RWPE2 (cell line): ENCODE data around the gene SPATA31D4.
"Not testable (repeated sequence)": the region's sequence is repeated elsewhere in the genome, so short reads cannot be mapped to it uniquely, and the experiment has no call there.

ENCODE experiments used
- ATAC-seq: fragments of 200-7000 bp; cut with Tn5 transposase; 3 replicates; pipeline ENCODE4 v1.9.1; 2021; ENCODE audit warnings: low read depth
- DNase-seq: peaks from one replicate; pipeline ENCODE4 v3.0.0-alpha.2; 2020; ENCODE audit warnings: low spot score
- H3K27ac ChIP-seq: fragments of 450-650 bp; 2 replicates; pipeline ENCODE4 v1.5.1; 2017; ENCODE audit warnings: mild to moderate bottlenecking; ENCODE audit not compliant: poor library complexity, severe bottlenecking
- H3K27me3 ChIP-seq: fragments of 250-450 bp; sonication (Bioruptor Pico); 2 replicates; pipeline ENCODE4 v1.5.1; 2021; ENCODE audit warnings: mild to moderate bottlenecking, moderate library complexity; ENCODE audit not compliant: insufficient read depth, poor library complexity, severe bottlenecking
- H3K36me3 ChIP-seq: fragments of 250-450 bp; sonication (Bioruptor Pico); 2 replicates; pipeline ENCODE4 v1.5.1; 2020; ENCODE audit warnings: low read depth, mild to moderate bottlenecking, moderate library complexity
- H3K4me1 ChIP-seq: fragments of 250-450 bp; sonication (Bioruptor Pico); 2 replicates; pipeline ENCODE4 v1.5.1; 2021; ENCODE audit warnings: mild to moderate bottlenecking, moderate library complexity; ENCODE audit not compliant: insufficient read depth, poor library complexity, severe bottlenecking
- H3K4me3 ChIP-seq: fragments of 250-450 bp; sonication (Bioruptor Pico); 2 replicates; pipeline ENCODE4 v1.5.1; 2021; ENCODE audit warnings: mild to moderate bottlenecking, moderate library complexity; ENCODE audit not compliant: severe bottlenecking
- H3K9me3 ChIP-seq: fragments of 250-450 bp; sonication (Bioruptor Pico); 2 replicates; pipeline ENCODE4 v1.5.1; 2021; ENCODE audit warnings: mild to moderate bottlenecking, moderate library complexity; ENCODE audit not compliant: severe bottlenecking
- TF ChIP-seq, protein P1 (sequence below): fragments of 450-650 bp; IDR thresholded peaks from one replicate; pipeline ENCODE4 v1.5.1; 2017; ENCODE audit warnings: mild to moderate bottlenecking, moderate library complexity; ENCODE audit not compliant: poor library complexity, severe bottlenecking

Gene SPATA31D4

DNA sequence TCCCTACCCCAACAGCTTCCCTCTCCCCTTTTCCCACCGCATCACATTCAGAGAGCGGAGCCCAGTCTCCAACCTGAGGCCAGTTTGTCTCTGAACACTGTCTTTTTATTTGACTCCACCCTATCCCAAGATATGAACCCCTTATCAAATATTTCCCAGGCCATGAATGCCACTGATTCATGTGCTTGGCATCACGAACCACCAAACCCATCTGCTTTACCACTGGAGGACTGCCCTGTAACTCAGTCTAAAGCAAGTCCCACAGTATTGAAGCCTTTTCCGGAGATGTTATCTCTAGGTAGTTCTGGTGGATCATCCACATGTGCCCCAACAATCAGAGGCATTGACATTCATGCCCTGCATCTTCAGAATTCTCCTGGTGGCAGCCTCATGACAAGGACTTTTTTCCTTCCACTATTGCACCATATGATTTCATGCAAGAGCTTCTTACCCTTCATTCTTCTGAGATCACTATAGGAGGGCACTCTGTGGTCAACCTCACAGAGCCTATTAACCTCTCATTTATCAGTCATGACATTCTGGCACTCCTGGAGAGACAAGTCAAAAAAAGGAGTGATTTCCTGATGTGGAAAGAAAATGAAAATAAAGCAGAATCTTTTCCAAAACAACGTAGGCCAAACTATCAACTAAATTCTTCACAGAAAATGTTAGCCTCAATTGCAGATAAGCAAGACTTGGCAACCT, 12.3 kb upstream of the SPATA31D4 start:
- DNase-seq (no peak), ATAC-seq (no peak)
- TF ChIP-seq, protein P1, sequence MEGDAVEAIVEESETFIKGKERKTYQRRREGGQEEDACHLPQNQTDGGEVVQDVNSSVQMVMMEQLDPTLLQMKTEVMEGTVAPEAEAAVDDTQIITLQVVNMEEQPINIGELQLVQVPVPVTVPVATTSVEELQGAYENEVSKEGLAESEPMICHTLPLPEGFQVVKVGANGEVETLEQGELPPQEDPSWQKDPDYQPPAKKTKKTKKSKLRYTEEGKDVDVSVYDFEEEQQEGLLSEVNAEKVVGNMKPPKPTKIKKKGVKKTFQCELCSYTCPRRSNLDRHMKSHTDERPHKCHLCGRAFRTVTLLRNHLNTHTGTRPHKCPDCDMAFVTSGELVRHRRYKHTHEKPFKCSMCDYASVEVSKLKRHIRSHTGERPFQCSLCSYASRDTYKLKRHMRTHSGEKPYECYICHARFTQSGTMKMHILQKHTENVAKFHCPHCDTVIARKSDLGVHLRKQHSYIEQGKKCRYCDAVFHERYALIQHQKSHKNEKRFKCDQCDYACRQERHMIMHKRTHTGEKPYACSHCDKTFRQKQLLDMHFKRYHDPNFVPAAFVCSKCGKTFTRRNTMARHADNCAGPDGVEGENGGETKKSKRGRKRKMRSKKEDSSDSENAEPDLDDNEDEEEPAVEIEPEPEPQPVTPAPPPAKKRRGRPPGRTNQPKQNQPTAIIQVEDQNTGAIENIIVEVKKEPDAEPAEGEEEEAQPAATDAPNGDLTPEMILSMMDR = no peak
- Histone ChIP-seq H3K36me3 (no peaks in the 10 kb centered on the region), H3K27ac (no peak overlapping the region), H3K4me1 (no peaks in the 10 kb centered on the region), H3K27me3 (no peaks in the 10 kb centered on the region), H3K9me3 (no peaks in the 10 kb centered on the region), H3K4me3 (no peak overlapping the region)

DNA sequence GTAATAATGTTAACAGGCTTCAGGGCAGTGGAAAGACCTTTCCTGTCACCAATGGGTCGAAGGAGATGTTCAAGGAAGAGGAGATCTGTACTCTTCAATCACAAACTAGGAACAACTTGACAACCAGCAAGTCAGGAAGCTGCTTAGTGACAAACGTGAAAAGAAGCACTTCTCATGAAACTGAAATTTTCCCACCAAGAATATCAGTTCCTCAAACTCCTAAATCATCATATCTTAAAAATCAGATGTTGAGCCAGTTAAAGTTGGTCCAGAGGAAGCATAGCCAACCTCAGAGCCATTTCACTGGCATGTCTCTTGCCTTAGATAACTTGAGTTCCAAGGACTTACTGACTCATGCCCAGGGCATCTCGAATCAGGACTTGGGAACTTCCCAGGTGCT, 9.7 kb upstream of the SPATA31D4 start:
- not testable (repeated sequence) for H3K9me3 ChIP-seq, ATAC-seq, H3K4me3 ChIP-seq, H3K36me3 ChIP-seq, H3K27me3 ChIP-seq, H3K4me1 ChIP-seq, H3K27ac ChIP-seq, DNase-seq

DNA sequence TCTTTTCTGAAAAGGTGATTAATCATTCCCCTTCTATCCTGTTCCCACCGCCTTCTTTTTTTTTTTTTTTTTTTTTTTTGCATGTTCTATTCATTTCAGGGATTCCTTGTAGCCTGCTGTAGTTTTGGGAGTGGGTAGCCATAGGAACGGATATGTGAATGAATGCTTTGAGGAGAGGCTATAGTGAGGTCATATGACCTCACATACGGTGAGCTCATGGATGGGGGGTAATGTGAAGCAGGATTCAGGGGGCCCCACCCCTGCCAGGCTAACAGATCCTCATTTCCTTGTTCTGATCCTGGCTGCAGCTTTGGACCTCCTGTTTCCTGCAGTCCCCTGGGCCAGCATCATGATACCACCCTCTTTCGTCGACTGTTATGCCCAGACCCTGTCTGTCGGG, 1.9 kb downstream of the SPATA31D4 start:
- not testable (repeated sequence) for ATAC-seq

DNA sequence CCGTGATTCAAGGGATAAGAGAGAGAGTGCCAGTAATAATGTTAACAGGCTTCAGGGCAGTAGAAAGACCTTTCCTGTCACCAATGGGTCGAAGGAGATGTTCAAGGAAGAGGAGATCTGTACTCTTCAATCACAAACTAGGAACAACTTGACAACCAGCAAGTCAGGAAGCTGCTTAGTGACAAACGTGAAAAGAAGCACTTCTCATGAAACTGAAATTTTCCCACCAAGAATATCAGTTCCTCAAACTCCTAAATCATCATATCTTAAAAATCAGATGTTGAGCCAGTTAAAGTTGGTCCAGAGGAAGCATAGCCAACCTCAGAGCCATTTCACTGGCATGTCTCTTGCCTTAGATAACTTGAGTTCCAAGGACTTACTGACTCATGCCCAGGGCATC, 5.3 kb downstream of the SPATA31D4 start:
- not testable (repeated sequence) for DNase-seq, ATAC-seq, H3K4me3 ChIP-seq

More for the DNA sequence above, 1.9 kb downstream of the SPATA31D4 start:
- H3K27me3 ChIP-seq, H3K36me3 ChIP-seq, H3K9me3 ChIP-seq, DNase-seq, H3K27ac ChIP-seq, H3K4me1 ChIP-seq, H3K4me3 ChIP-seq: not testable (repeated sequence)

DNA sequence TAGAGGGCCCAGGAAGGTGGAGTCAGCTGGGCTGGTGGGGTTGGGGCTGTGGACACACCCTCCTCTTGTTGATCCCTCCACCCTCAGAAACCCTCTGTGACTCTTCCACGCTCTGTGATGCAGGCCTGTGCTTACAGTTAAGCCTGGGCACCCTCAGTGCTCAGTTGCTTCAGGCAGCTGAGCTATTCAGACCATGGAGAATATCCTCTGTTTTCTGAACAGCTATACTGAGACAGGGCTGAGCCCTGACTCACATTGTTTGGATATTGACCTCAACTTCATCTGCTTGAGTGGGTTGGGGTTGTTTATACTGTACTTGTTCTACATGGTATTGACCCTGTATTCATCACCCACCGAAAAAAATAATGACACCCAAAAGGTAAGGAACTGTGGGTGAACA, 15.2 kb downstream of the SPATA31D4 start, which contains the start of gene SPATA31D3:
Gene SPATA31D3, plus strand, starts transcription at position 108 of the 400 bp plus-strand sequence. Its CDS starts 86 bp downstream, at position 194.
- not testable (repeated sequence) for ATAC-seq, H3K36me3 ChIP-seq, H3K9me3 ChIP-seq, H3K27ac ChIP-seq, DNase-seq, H3K4me3 ChIP-seq, H3K27me3 ChIP-seq, H3K4me1 ChIP-seq

More for the DNA sequence above, 5.3 kb downstream of the SPATA31D4 start:
- not testable (repeated sequence) for H3K9me3 ChIP-seq, H3K27me3 ChIP-seq, H3K27ac ChIP-seq, H3K36me3 ChIP-seq, H3K4me1 ChIP-seq

DNA sequence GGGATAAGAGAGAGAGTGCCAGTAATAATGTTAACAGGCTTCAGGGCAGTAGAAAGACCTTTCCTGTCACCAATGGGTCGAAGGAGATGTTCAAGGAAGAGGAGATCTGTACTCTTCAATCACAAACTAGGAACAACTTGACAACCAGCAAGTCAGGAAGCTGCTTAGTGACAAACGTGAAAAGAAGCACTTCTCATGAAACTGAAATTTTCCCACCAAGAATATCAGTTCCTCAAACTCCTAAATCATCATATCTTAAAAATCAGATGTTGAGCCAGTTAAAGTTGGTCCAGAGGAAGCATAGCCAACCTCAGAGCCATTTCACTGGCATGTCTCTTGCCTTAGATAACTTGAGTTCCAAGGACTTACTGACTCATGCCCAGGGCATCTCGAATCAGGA, 20.4 kb downstream of the SPATA31D4 start:
- H3K36me3 ChIP-seq, H3K4me1 ChIP-seq, ATAC-seq, H3K4me3 ChIP-seq, H3K9me3 ChIP-seq, H3K27me3 ChIP-seq, DNase-seq, H3K27ac ChIP-seq: not testable (repeated sequence)

DNA sequence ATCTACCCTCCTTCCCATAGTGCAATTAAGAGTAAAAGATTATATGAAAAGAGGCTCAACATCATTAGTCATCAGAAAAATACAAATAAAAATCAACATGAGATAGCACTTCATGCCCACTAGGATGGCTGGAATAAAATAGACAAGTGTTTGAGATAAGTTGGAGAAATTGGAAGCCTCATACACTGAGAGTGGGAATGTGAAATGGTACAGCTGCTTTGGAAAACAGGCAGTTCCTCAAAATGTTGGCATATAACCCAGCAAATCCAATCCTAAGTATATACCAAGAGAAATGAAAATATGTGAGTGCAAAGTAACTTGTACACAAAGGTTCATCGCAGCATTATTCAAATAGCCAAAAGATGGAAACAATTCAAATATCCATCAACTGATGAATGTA, 24.9 kb downstream of the SPATA31D4 start:
- Histone ChIP-seq H3K4me1 (no peaks in the 10 kb centered on the region), H3K27ac (no peak overlapping the region), H3K9me3 (peaks cover 3% of the 10 kb centered on the region), H3K27me3 (no peaks in the 10 kb centered on the region), H3K4me3 (no peak overlapping the region), H3K36me3 (no peaks in the 10 kb centered on the region)
- ATAC-seq (no peak), DNase-seq (no peak)
- TF ChIP-seq, protein P1 = no peak
